Lower leg skin (tissue), 4 donors: ENCODE data around the gene NBEAL1. TPM values are rescaled to one million over a fixed set of nuclear protein-coding genes. Genes with fewer than 3 reads are reported as not detected.

Source experiments
- DNase-seq, 2 donors: peaks; one replicate each; pipeline ENCODE4 v3.0.0-alpha.2; 2019; ENCODE audit warnings: low spot score in 2 of 2
- H3K4me3 ChIP-seq: fragments of 200-600 bp; sonication (generic); 2 replicates; pipeline ENCODE4 v1.5.1; 2017; ENCODE audit warnings: mild to moderate bottlenecking, low read depth; ENCODE audit not compliant: poor library complexity, severe bottlenecking
- CTCF ChIP-seq, 3 donors: fragments of 450-650 bp; IDR thresholded peaks; one replicate each; pipeline ENCODE4 v1.5.1; 2016; ENCODE audit warnings: antibody characterized with exemption in 3 of 3, mild to moderate bottlenecking in 3 of 3, moderate library complexity in 2 of 3
- POLR2A ChIP-seq, 2 donors: fragments of 450-650 bp; IDR thresholded peaks; one replicate each; pipeline ENCODE4 v1.6.1; 2016 to 2017; ENCODE audit warnings: antibody characterized with exemption in 2 of 2, mild to moderate bottlenecking in 1 of 2, moderate library complexity in 1 of 2
- WGBS, 2 donors: methylation state at CpG; one replicate each; pipeline ENCODE4 v1.1.5; 2018; 5-methylcytosine and 5-hydroxymethylcytosine counted together
- intact Hi-C: fragments of 100-400 bp; cut with DNase I; formaldehyde crosslinking; loops from one replicate; pipeline ENCODE4 v1.15.0; 2023; ENCODE audit warnings: low total_unique reads
- total RNA-seq, 4 donors: library from RNA; depleted of rRNA; stranded (reverse); fragments of >200 nt; gene quantifications; one replicate each; pipeline ENCODE4 v1.1.0, GENCODE V29; 2016

The NBEAL1 gene
- total RNA-seq, 4 donors from 2014 or later: 17.2 to 26.5 (median 21.6) TPM

GRCh38 chr2:203191961-203192360, 177.3 kb downstream of the NBEAL1 start:
- H3K4me3 ChIP-seq: no peak overlapping the region
- 94 to 95% methylated on average over 3 of the region's 3 CpGs for WGBS, 2 donors
- no peak for DNase-seq
- intact Hi-C loops: no loop called here
- TF ChIP-seq CTCF (IDR thresholded peaks at IDR 0.05) (no peak), POLR2A (IDR thresholded peaks at IDR 0.05) (no peak)

- no peak overlapping the region for H3K4me3 ChIP-seq
- intact Hi-C loops: no loop called here
- TF ChIP-seq CTCF (IDR thresholded peaks at IDR 0.05) (no peak), POLR2A (IDR thresholded peaks at IDR 0.05) (no peak)
- no peak for DNase-seq
- 84 to 89% methylated on average over 5 of the region's 5 CpGs for WGBS, 2 donors
Observed at GRCh38 chr2:203195331-203196036, 180.8 kb downstream of the NBEAL1 start.

- H3K4me3 ChIP-seq: no peak overlapping the region
- no peak for DNase-seq
- TF ChIP-seq POLR2A (IDR thresholded peaks at IDR 0.05) (no peak), CTCF (IDR thresholded peaks at IDR 0.05) (no peak)
- intact Hi-C loops: no loop called here
Observed at GRCh38 chr2:203200866-203201265, 186.2 kb downstream of the NBEAL1 start.

- DNase-seq: no peak
- TF ChIP-seq CTCF (IDR thresholded peaks at IDR 0.05) (no peak), POLR2A (IDR thresholded peaks at IDR 0.05) (no peak)
- intact Hi-C loops: no loop called here
- no peak overlapping the region for H3K4me3 ChIP-seq
- 89 to 96% methylated on average over 5 of the region's 5 CpGs for WGBS, 2 donors
Observed at GRCh38 chr2:203201426-203201825, 186.8 kb downstream of the NBEAL1 start.

GRCh38 chr2:203209538-203209937, 194.9 kb downstream of the NBEAL1 start:
- no peak for DNase-seq
- 94 to 100% methylated on average over 1 of the region's 1 CpG for WGBS, 2 donors
- intact Hi-C loops: no loop called here
- TF ChIP-seq CTCF (IDR thresholded peaks at IDR 0.05): no peak
- no peak for TF ChIP-seq POLR2A (IDR thresholded peaks at IDR 0.05)
- H3K4me3 ChIP-seq: no peak overlapping the region
